Measurements from ENCODE around the gene DNAH8. TPM values are rescaled to one million over a fixed set of nuclear protein-coding genes. Genes with fewer than 3 reads are reported as not detected.

Gene DNAH8
- total RNA-seq, 1 experiment from 2014 or later = not detected

- Mint-ChIP-seq H3K4me3 (ENCODE audit: unreplicated experiment) (no peak overlapping the region), H3K27ac (ENCODE audit: low read depth, unreplicated experiment) (no peak overlapping the region), H3K27me3 (ENCODE audit: insufficient read depth, unreplicated experiment) (no peaks in the 10 kb centered on the region), H3K36me3 (ENCODE audit: insufficient read depth, unreplicated experiment) (no peaks in the 10 kb centered on the region), H3K9me3 (ENCODE audit: unreplicated experiment) (no peaks in the 10 kb centered on the region), H3K4me1 (ENCODE audit: insufficient read depth, unreplicated experiment) (no peaks in the 10 kb centered on the region)
- BruUV-seq (replicated peaks) = no TSS peak
- ChIA-PET CTCF (interaction anchor here (1.0 to 1.7 kb wide), 2 partner anchors 18 to 19 kb away, joined by 3 to 6 read pairs; no protein-coding TSS in a partner anchor), POLR2A (no interaction called here)
- no peak for DNase-seq (ENCODE audit: unreplicated experiment)
- no peak for TF ChIP-seq CTCF (IDR thresholded peaks at IDR 0.05; ENCODE audit: unreplicated experiment)
- intact Hi-C loops (cut with micrococcal nuclease) = no loop called here
Observed at GRCh38 chr6:38853236-38853635, 138.1 kb downstream of the DNAH8 start.

GRCh38 chr6:38856492-38856891 is 141.4 kb downstream of the DNAH8 start:
- no peak overlapping the region for H3K27ac Mint-ChIP-seq (ENCODE audit: low read depth, unreplicated experiment)

GRCh38 chr6:38857815-38858214 is 142.7 kb downstream of the DNAH8 start:
- Mint-ChIP-seq H3K4me3 (ENCODE audit: unreplicated experiment) (no peak overlapping the region), H3K36me3 (ENCODE audit: insufficient read depth, unreplicated experiment) (no peaks in the 10 kb centered on the region), H3K4me1 (ENCODE audit: insufficient read depth, unreplicated experiment) (no peaks in the 10 kb centered on the region), H3K27me3 (ENCODE audit: insufficient read depth, unreplicated experiment) (no peaks in the 10 kb centered on the region), H3K9me3 (ENCODE audit: unreplicated experiment) (no peaks in the 10 kb centered on the region), H3K27ac (ENCODE audit: low read depth, unreplicated experiment) (no peak overlapping the region)
- POLR2A ChIA-PET = no interaction called here
- intact Hi-C loops (cut with micrococcal nuclease) = no loop called here
- BruUV-seq (replicated peaks) = no TSS peak
- TF ChIP-seq CTCF (IDR thresholded peaks at IDR 0.05; ENCODE audit: unreplicated experiment) = no peak
- DNase-seq (ENCODE audit: unreplicated experiment) = no peak
- CTCF ChIA-PET = interaction anchor here (0.7 to 0.9 kb wide), 2 partner anchors 8 to 14 kb away, joined by 3 to 5 read pairs; no protein-coding TSS in a partner anchor

More at GRCh38 chr6:38856492-38856891, 141.4 kb downstream of the DNAH8 start:
- no peak for DNase-seq (ENCODE audit: unreplicated experiment)
- no TSS peak for BruUV-seq (replicated peaks)
- Mint-ChIP-seq H3K9me3 (ENCODE audit: unreplicated experiment) (no peaks in the 10 kb centered on the region), H3K4me3 (ENCODE audit: unreplicated experiment) (no peak overlapping the region), H3K4me1 (ENCODE audit: insufficient read depth, unreplicated experiment) (no peaks in the 10 kb centered on the region), H3K27me3 (ENCODE audit: insufficient read depth, unreplicated experiment) (no peaks in the 10 kb centered on the region), H3K36me3 (ENCODE audit: insufficient read depth, unreplicated experiment) (no peaks in the 10 kb centered on the region)
- TF ChIP-seq CTCF (IDR thresholded peaks at IDR 0.05; ENCODE audit: unreplicated experiment) = no peak
- CTCF ChIA-PET = interaction anchor here (0.8 to 0.9 kb wide), 2 partner anchors 11 to 16 kb away, joined by 5 read pairs; no protein-coding TSS in a partner anchor
- intact Hi-C loops (cut with micrococcal nuclease) = no loop called here
- POLR2A ChIA-PET = no interaction called here

GRCh38 chr6:38860041-38860440 is 144.9 kb downstream of the DNAH8 start:
- Mint-ChIP-seq H3K9me3 (ENCODE audit: unreplicated experiment) (no peaks in the 10 kb centered on the region), H3K4me3 (ENCODE audit: unreplicated experiment) (no peak overlapping the region), H3K27me3 (ENCODE audit: insufficient read depth, unreplicated experiment) (no peaks in the 10 kb centered on the region), H3K27ac (ENCODE audit: low read depth, unreplicated experiment) (no peak overlapping the region), H3K36me3 (ENCODE audit: insufficient read depth, unreplicated experiment) (no peaks in the 10 kb centered on the region), H3K4me1 (ENCODE audit: insufficient read depth, unreplicated experiment) (no peaks in the 10 kb centered on the region)
- CTCF ChIA-PET = interaction anchor here (0.6 to 1.1 kb wide), 3 partner anchors 9 to 12 kb away, joined by 3 to 4 read pairs (median 3); no protein-coding TSS in a partner anchor
- TF ChIP-seq CTCF (IDR thresholded peaks at IDR 0.05; ENCODE audit: unreplicated experiment) = no peak
- no TSS peak for BruUV-seq (replicated peaks)
- intact Hi-C loops (cut with micrococcal nuclease) = no loop called here
- no peak for DNase-seq (ENCODE audit: unreplicated experiment)
- POLR2A ChIA-PET = no interaction called here

All from MCF 10A (cell line).